Tongue (tissue), 2 donors: ENCODE measurements around the gene MAB21L4. TPM values are rescaled to one million over a fixed set of nuclear protein-coding genes. Genes with fewer than 3 reads are reported as not detected.

ENCODE experiments used
- DNase-seq: peaks from one replicate; pipeline ENCODE4 v3.0.0-alpha.2; 2015
- total RNA-seq: library from RNA; depleted of rRNA; stranded (reverse); fragments of >200 nt; gene quantifications from one replicate; pipeline ENCODE4 v1.2.3, GENCODE V29; 2014

Gene MAB21L4
- 23.0 TPM for total RNA-seq

DNA sequence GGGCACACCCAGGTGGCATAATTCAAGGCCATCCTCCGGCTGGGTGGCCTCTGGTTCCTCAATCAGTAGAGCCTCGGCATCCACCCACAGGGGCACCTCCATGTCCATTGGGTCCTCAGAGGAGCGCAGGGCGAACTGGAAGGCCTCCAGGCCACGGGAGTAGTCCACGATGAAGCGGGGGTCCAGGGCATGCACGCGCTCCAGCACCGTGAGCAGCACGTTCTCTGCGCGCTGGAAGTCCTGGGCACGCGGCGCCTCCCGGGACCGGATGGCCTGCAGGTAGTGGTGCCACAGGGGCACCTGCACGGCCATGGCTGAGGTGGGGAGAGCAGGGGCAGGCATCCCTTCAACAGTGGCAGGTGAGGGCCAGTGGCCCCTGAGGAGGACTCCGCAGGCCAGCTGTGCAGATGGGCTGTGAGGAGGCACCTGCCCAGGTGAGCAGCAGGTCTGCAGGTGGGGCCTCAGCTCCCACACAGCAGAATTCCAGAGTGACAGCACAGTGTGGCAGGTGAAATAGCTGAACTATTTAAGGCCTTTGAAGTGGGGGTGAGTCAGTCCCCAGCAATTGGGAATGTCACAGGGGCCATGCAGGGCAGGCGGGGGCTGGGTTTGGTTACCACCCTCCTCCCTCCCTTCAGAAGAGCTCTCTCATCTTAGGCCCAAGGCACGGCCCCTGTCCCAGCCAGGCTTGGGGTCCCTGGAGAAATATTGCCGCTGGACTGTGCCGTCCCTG lies at the start of gene MAB21L4:
Gene MAB21L4 (minus strand): TSS at position 501 of the 733 bp plus-strand sequence. CDS start 159 bp downstream, at position 342.
- no peak for DNase-seq

- no peak for DNase-seq
These were observed 40.1 kb upstream of the MAB21L4 start for GRCh38 chr2:240936106-240936505.

GRCh38 chr2:240935103-240935876 lies 39.3 kb upstream of the MAB21L4 start:
- peak; percentile 83 for DNase-seq

DNA sequence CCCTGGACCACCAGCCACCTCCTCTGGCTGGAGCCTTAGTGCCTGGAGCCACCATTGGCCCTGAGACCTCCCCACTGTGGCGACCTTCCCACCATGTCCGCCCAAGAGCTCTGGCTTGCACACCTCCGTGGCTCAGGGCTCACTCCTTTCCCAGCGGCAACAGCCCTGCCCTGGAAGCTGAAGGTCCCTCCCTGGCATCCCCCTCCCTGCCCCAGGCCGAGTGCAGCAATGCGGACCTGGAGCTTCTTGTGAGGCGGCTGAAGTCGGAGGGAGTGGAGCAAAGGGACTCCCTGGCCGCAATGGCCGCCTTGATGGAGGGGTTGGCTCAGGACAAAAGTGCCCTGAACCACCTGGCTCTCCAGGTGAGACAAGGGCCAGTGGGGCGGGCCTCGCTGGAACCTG lies 38.7 kb upstream of the MAB21L4 start:
- no peak for DNase-seq

DNA sequence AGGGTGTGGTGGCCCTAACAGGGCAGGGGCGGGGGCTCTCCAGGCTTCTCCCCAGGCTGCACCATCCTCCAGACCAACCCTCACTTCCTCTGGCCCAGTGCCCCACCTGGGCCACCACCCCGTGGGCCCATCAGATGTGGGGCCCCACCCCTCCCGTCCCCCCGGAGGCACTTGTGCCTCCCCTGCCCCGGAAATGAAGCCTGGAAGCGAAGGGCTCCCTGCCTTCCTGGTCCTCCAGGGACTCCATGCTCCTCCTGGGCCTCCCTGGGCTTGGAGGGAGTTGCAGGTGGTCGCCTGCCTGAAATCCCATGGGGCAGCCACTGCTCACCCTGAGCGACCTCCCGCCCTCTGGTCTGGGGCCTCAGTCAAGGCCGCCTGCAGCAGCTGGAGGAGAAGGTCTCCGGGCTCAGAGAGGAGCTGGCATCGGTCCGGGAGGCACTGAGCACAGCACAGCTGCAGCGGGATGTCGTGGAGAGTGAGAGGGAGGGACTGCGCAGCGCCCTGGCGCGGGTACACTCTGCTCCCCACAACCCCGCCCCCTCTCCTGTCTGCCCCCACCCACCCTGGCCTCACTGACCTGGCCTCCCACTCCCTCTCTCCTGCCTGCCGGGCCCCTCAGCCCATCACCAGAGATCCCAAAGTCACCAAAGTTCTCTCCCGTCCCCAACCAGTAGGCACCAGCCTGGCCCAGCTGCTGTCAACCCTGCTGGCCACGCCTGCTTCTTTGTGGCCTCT lies 38.2 kb upstream of the MAB21L4 start:
- DNase-seq, result peak; percentile 87

- DNase-seq, result peak; percentile 69
These were observed 37.4 kb upstream of the MAB21L4 start for GRCh38 chr2:240933048-240933965.

DNA sequence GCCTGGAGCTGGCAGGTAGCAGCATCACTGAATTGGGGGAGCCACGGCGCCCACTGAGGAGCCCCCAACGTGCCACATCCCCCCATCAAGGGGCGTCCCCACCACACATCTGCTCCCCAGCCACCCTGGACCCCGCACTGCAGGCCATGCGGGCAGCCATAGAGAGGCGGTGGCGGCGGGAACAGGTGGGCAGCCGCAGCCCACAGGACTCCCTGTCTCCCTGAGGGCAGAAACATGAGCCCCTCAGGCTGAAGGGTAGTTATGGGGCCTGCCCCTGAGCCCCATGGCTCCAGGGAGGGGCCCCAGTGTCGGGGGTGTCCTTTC lies 36.7 kb upstream of the MAB21L4 start:
- no peak for DNase-seq

GRCh38 chr2:240932001-240932723 lies 36.2 kb upstream of the MAB21L4 start:
- no peak for DNase-seq

DNA sequence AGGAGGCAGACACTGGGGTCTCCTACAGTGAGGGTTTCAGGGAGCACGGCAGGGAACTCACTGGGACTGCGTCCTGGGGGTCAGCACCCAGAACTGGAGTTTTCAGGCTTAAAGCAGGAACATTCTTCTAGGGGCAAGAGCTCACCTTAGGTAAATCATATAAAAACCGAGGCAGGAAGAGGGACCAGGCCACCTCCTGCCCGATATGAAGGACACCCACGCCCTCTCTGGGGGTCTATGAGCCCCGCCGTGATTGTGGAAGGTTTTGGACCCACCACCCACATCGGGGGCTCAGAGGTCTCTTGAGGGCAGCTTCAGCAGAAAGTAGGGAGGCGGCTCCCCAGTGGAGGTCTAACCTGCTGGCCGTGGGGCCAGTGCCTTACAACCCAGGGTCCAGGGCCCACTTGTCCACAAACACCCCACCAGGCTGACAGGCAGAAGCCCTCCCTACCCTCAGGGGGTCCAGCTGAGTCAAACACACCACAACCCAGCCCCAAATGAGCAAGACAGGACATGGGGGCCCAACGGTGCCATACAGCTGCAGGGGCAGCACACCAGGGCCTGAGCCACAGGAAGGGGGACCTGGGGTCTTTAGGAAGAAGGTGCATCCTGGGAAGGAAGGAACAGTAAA lies 35.5 kb upstream of the MAB21L4 start:
- no peak for DNase-seq

- DNase-seq, result no peak
These were observed 34.8 kb upstream of the MAB21L4 start for GRCh38 chr2:240930631-240931318.

- no peak for DNase-seq
These were observed 34.2 kb upstream of the MAB21L4 start for GRCh38 chr2:240930096-240930630.

- no peak for DNase-seq
These were observed 33.6 kb upstream of the MAB21L4 start for GRCh38 chr2:240929364-240930095.

GRCh38 chr2:240928476-240929363 lies 32.8 kb upstream of the MAB21L4 start:
- DNase-seq, result no peak

GRCh38 chr2:240927390-240927781 lies 31.4 kb upstream of the MAB21L4 start:
- no peak for DNase-seq

DNA sequence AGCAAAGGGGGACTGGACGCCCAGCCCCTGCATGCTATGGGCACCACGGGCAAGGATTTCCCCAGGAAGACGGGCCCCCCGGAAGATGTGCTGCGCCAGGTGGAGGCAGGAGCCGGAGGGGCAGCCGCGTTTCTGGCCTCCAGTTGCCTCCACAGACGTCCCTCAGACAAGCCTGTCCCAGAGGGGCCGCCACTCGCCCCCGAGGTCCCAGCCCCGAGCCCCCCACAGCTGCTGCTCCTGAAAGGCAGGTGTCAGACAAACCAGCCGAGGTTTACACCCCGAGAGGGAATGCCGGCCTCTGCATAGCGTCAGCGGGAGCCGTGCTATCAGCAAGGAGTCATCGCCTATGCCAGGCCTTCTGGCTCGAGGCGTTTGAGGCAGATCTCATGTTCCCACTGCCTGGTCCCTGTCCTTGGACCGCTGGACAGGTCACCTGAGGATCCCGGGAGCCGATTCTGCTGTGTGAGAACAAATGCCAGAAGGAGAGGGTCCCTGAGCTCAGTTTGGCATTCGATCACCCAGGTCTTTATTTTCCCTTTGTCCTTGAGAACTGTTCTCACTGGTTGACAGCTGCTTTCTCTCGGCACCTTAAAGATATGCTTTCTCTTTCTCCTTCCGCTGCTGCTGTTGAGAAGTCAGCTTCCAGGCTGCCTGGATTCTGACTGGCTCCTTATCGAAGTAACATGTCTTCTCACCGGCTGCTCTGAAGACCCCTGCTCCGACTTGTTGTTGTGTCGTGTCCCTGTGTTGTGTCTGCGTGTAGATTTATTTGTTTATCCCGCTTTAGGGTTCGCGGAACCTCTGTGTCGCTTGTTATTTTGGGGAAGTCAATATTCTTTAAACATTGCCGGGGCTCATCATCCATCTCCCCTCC lies 30.8 kb upstream of the MAB21L4 start:
- no peak for DNase-seq

- no peak for DNase-seq
These were observed 29.9 kb upstream of the MAB21L4 start for GRCh38 chr2:240925568-240926515.
